Measurements from ENCODE around the gene COL6A3.
A peak's percentile ranks its signal among the peaks of the same experiment; 100 is the strongest.

DNA sequence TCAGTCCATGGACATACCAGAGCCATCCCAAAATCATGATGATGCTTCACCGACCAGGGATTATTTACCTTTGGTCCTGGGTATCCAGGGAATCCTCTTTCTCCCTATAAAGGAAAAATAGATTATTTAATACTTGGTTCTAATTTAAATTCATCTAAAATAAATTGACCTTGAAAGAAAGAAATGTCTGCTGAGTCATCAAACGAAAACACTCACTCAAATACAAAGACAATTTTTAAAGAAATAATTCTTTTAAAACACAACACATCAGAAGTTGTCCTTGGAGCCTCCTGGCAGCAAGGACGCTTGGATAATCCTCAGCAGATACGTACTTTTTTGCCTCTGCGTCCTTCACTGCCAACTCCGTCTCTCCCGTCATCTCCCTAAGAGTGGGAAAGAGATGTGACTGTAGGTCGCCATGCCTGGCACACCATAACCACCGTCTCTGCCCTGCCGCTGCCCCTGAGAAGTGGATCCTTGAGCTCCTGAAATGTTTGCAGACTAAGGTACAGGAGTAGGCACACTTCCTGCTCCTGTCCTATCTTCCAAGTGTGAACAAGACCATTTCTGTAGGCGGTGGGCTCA is 65.6 kb downstream of the COL6A3 start:
- TF ChIP-seq POLR2AphosphoS5 (IDR thresholded peaks at IDR 0.05): peak in 1 of 3 donors; percentile 18
- TF ChIP-seq CTCF (IDR thresholded peaks at IDR 0.05): no peak
